A673 (cell line): ENCODE measurements around the gene LINC00237.

Experiments used
- EZH2 ChIP-seq: fragments of 200-600 bp; sonication (generic); IDR thresholded peaks from 2 replicates; pipeline ENCODE4 v1.6.1; 2017; ENCODE audit warnings: borderline replicate concordance, low read depth, mild to moderate bottlenecking, mixed read lengths, antibody characterized with exemption, low read length; ENCODE audit not compliant: poor library complexity, severe bottlenecking
- TF ChIP-seq, protein P1 (sequence below): fragments of 300-800, 200-600 bp; sonication (generic); conservative IDR thresholded peaks from 2 replicates; pipeline ENCODE4 v1.5.1; 2017; ENCODE audit warnings: low read depth, mild to moderate bottlenecking, antibody characterized with exemption, low read length, moderate library complexity, mixed read lengths

DNA sequence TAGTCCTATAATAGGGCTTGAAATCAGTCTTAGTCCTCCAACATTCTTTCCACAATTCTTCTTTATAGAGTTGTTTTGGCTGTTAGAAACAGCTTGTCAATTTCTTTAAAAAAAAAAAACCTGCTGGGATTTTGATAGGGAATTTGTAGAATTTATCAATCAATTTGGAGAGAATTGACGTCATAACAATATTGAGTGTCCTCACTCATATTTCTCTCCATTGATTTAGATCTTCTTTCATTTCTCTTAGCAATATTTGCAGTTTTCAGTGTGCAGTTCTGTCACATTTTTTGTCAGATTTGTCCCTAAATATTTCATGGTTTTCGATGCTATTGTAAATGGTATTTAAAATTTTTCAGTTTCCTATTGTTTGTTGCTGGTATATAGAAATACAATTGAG lies 5.3 kb upstream of the LINC00237 start:
- TF ChIP-seq, protein P1, sequence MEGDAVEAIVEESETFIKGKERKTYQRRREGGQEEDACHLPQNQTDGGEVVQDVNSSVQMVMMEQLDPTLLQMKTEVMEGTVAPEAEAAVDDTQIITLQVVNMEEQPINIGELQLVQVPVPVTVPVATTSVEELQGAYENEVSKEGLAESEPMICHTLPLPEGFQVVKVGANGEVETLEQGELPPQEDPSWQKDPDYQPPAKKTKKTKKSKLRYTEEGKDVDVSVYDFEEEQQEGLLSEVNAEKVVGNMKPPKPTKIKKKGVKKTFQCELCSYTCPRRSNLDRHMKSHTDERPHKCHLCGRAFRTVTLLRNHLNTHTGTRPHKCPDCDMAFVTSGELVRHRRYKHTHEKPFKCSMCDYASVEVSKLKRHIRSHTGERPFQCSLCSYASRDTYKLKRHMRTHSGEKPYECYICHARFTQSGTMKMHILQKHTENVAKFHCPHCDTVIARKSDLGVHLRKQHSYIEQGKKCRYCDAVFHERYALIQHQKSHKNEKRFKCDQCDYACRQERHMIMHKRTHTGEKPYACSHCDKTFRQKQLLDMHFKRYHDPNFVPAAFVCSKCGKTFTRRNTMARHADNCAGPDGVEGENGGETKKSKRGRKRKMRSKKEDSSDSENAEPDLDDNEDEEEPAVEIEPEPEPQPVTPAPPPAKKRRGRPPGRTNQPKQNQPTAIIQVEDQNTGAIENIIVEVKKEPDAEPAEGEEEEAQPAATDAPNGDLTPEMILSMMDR = no peak
- no peak for TF ChIP-seq EZH2
